Liver (tissue), 9 donors: ENCODE measurements around the gene COPA. TPM values are rescaled to one million over a fixed set of nuclear protein-coding genes. Genes with fewer than 3 reads are reported as not detected.
A peak's percentile ranks its signal among the peaks of the same experiment; 100 is the strongest.
"Not testable (repeated sequence)": the region's sequence is repeated elsewhere in the genome, so short reads cannot be mapped to it uniquely, and the experiment has no call there.

Source experiments
- DNase-seq: peaks from one replicate; pipeline ENCODE4 v3.0.0-alpha.2; 2017; ENCODE audit warnings: low spot score
- H3K27ac ChIP-seq, 2 donors: one replicate each; pipeline ENCODE4 v1.7.0; 2013; ENCODE audit warnings: inconsistent platforms in 2 of 2, low read length in 2 of 2, control low read depth in 1 of 2, low read depth in 1 of 2, mild to moderate bottlenecking in 1 of 2
- H3K27me3 ChIP-seq, 4 donors: one replicate each; pipeline versions ENCODE4 v1.6.1 to v1.7.0; 2013; ENCODE audit warnings: low read length in 3 of 4, inconsistent platforms in 1 of 4, mild to moderate bottlenecking in 1 of 4, moderate library complexity in 1 of 4; ENCODE audit not compliant: control insufficient read depth in 4 of 4, insufficient read depth in 4 of 4
- H3K36me3 ChIP-seq, 4 donors: one replicate each; pipeline versions ENCODE4 v1.6.1 to v1.7.0; 2013; ENCODE audit warnings: low read length in 3 of 4, mild to moderate bottlenecking in 3 of 4, low read depth in 1 of 4, moderate library complexity in 1 of 4; ENCODE audit not compliant: control insufficient read depth in 4 of 4, insufficient read depth in 3 of 4
- H3K4me1 ChIP-seq, 4 donors: one replicate each; pipeline versions ENCODE4 v1.6.1 to v1.7.0; 2013; ENCODE audit warnings: low read length in 3 of 4, mild to moderate bottlenecking in 3 of 4, moderate library complexity in 1 of 4; ENCODE audit not compliant: control insufficient read depth in 4 of 4, insufficient read depth in 4 of 4
- H3K4me3 ChIP-seq, 3 donors: one replicate each; pipeline versions ENCODE4 v1.6.1 to v1.7.0; 2013; ENCODE audit warnings: low read length in 3 of 3, control low read depth in 1 of 3, low read depth in 1 of 3, mild to moderate bottlenecking in 1 of 3
- H3K9ac ChIP-seq, 2 donors: one replicate each; pipeline ENCODE4 v1.7.0; 2013; ENCODE audit warnings: low read length in 2 of 2, mild to moderate bottlenecking in 2 of 2, moderate library complexity in 2 of 2, control low read depth in 1 of 2, low read depth in 1 of 2
- H3K9me3 ChIP-seq, 4 donors: one replicate each; pipeline versions ENCODE4 v1.6.1 to v1.7.0; 2013; ENCODE audit warnings: low read length in 3 of 4; ENCODE audit not compliant: control insufficient read depth in 4 of 4
- ATF3 ChIP-seq: IDR thresholded peaks from 2 replicates; pipeline ENCODE4 v1.6.1; 2016; ENCODE audit warnings: antibody characterized with exemption
- CTCF ChIP-seq: fragments of 150-350 bp; IDR thresholded peaks from 2 replicates; pipeline ENCODE4 v1.5.1; 2017; ENCODE audit warnings: improper control_type of control experiment, low read depth, low read length; ENCODE audit not compliant: missing input control
- EGR1 ChIP-seq, 2 donors: IDR thresholded peaks; 2 replicates each; pipeline ENCODE4 v1.6.1; 2016 to 2018; ENCODE audit warnings: antibody characterized with exemption in 2 of 2, low read depth in 2 of 2
- FOXA1 ChIP-seq: IDR thresholded peaks from 2 replicates; pipeline ENCODE4 v1.6.1; 2016; ENCODE audit warnings: antibody characterized with exemption
- FOXA2 ChIP-seq: IDR thresholded peaks from 2 replicates; pipeline ENCODE4 v1.6.1; 2016; ENCODE audit warnings: antibody characterized with exemption
- GABPA ChIP-seq, 2 donors: IDR thresholded peaks in 1 of 2; conservative IDR thresholded peaks in 1 of 2; 2 replicates each; pipeline ENCODE4 v1.6.1; 2016; ENCODE audit warnings: antibody characterized with exemption in 2 of 2, mild to moderate bottlenecking in 1 of 2, moderate library complexity in 1 of 2
- HNF4A ChIP-seq, 2 donors: conservative IDR thresholded peaks; 2 replicates each; pipeline ENCODE4 v1.6.1; 2016; ENCODE audit warnings: antibody characterized with exemption in 2 of 2, mild to moderate bottlenecking in 2 of 2
- HNF4G ChIP-seq: IDR thresholded peaks from 2 replicates; pipeline ENCODE4 v1.6.1; 2016; ENCODE audit warnings: antibody characterized with exemption
- JUND ChIP-seq, 2 donors: IDR thresholded peaks; 2 replicates each; pipeline ENCODE4 v1.6.1; 2016; ENCODE audit warnings: antibody characterized with exemption in 2 of 2
- MAX ChIP-seq: IDR thresholded peaks from 2 replicates; pipeline ENCODE4 v1.6.1; 2016; ENCODE audit warnings: antibody characterized with exemption
- NR2F2 ChIP-seq: IDR thresholded peaks from 2 replicates; pipeline ENCODE4 v1.6.1; 2016; ENCODE audit warnings: antibody characterized with exemption
- RAD21 ChIP-seq, 2 donors: IDR thresholded peaks; 2 replicates each; pipeline ENCODE4 v1.6.1; 2016; ENCODE audit warnings: antibody characterized with exemption in 2 of 2, mild to moderate bottlenecking in 2 of 2
- REST ChIP-seq: IDR thresholded peaks from 2 replicates; pipeline ENCODE4 v1.6.1; 2016; ENCODE audit warnings: antibody characterized with exemption, mild to moderate bottlenecking
- RXRA ChIP-seq, 2 donors: IDR thresholded peaks; 2 replicates each; pipeline ENCODE4 v1.6.1; 2017 to 2018; ENCODE audit warnings: antibody characterized with exemption in 2 of 2, mild to moderate bottlenecking in 1 of 2
- SP1 ChIP-seq: IDR thresholded peaks from 2 replicates; pipeline ENCODE4 v1.6.1; 2018; ENCODE audit warnings: antibody characterized with exemption, mild to moderate bottlenecking
- TAF1 ChIP-seq: conservative IDR thresholded peaks from 2 replicates; pipeline ENCODE4 v1.6.1; 2016; ENCODE audit warnings: antibody characterized with exemption, mild to moderate bottlenecking
- YY1 ChIP-seq: IDR thresholded peaks from 2 replicates; pipeline ENCODE4 v1.6.1; 2016; ENCODE audit warnings: antibody characterized with exemption, mild to moderate bottlenecking
- ZBTB33 ChIP-seq: IDR thresholded peaks from 2 replicates; pipeline ENCODE4 v1.6.1; 2016; ENCODE audit warnings: antibody characterized with exemption
- WGBS: extraction: QIAGEN DNeasy Blood & Tissue Kit; methylation state at CpG from one replicate; pipeline ENCODE4 v1.1.7; 2013; 5-methylcytosine and 5-hydroxymethylcytosine counted together
- polyA plus RNA-seq, 2 donors: library from polyadenylated mRNA; stranded (reverse) in 1 of 2; unstranded in 1 of 2; fragments of 200-250 nt in 1 of 2; fragments of >200 nt in 1 of 2; fragmentation: Nextera tagmentation in 1 of 2; extraction: Ambion mirVana in 1 of 2; gene quantifications; one replicate each; pipeline versions ENCODE4 v1.2.1 to v1.2.3, GENCODE V29; 2013 to 2015
- total RNA-seq, 2 donors: library from RNA; depleted of rRNA; stranded (reverse); fragments of >200 nt; gene quantifications; one replicate each; pipeline ENCODE4 v1.2.3, GENCODE V29; 2014
- donor health status: healthy.
- donor health status: healthy.
- donor health status: healthy.
- donor health status: healthy.
- donor health status: healthy.

Gene COPA
- total RNA-seq: 100 to 1,000 TPM in 1 of 2 donors, 10 to 100 TPM in 1; 92.7 to 145 TPM
- polyA plus RNA-seq: 10 to 100 TPM; 46.8 to 59.1 TPM

- Histone ChIP-seq H3K36me3 (peaks cover 3 to 21% (median 21%) of the 10 kb centered on the region in 4 donors), H3K27me3 (no peaks in the 10 kb centered on the region), H3K9me3 (no peaks in the 10 kb centered on the region), H3K4me3 (peak within 1 kb of the TSS; percentile 88 to 96 (median 92)), H3K9ac (peak within 1 kb of the TSS; percentile 95 to 97), H3K4me1 (peaks cover 7 to 32% (median 20%) of the 10 kb centered on the region in 4 donors), H3K27ac (peak within 1 kb of the TSS; percentile 78 to 79)
- under 1% methylated on average over 58 of the region's 58 CpGs for WGBS
- DNase-seq: peak; percentile 90
- TF ChIP-seq CTCF: no peak
- peak in 1 of 2 donors; percentile 33 for TF ChIP-seq RAD21 (IDR thresholded peaks at IDR 0.05)
- TF ChIP-seq FOXA1: no peak
- peak; percentile 64 for TF ChIP-seq MAX
- TF ChIP-seq JUND (IDR thresholded peaks at IDR 0.05): peak in 1 of 2 donors; percentile 23
- TF ChIP-seq GABPA (IDR thresholded peaks at IDR 0.05 in 1 of 2, conservative IDR thresholded peaks at IDR 0.05 in 1 of 2): peak; percentile 94 to 97
- peak; percentile 18 to 53 for TF ChIP-seq RXRA (IDR thresholded peaks at IDR 0.05)
- TF ChIP-seq ATF3: no peak
- TF ChIP-seq REST: peak; percentile 78
- peak; percentile 77 for TF ChIP-seq ZBTB33
- peak; percentile 77 for TF ChIP-seq NR2F2
- TF ChIP-seq YY1: peak; percentile 98
- TF ChIP-seq FOXA2: no peak
- TF ChIP-seq EGR1 (IDR thresholded peaks at IDR 0.05; ENCODE audit: low read depth in 2 of 2): peak; percentile 19 to 52
- TF ChIP-seq HNF4G: peak; percentile 15
- peak; percentile 54 for TF ChIP-seq SP1
- peak; percentile 7 to 48 for TF ChIP-seq HNF4A (conservative IDR thresholded peaks at IDR 0.05)
- peak; percentile 74 for TF ChIP-seq TAF1
Observed at GRCh38 chr1:160342953-160343869, at the start of gene COPA, which contains the start of gene NCSTN. Gene COPA (minus strand): TSS chr1:160343250. CDS start chr1:160343170, 80 bp downstream. Gene NCSTN (plus strand): TSS chr1:160343383. CDS start chr1:160343397, 14 bp downstream.

- H3K9ac ChIP-seq, DNase-seq, H3K9me3 ChIP-seq, H3K27me3 ChIP-seq, H3K4me3 ChIP-seq, H3K4me1 ChIP-seq, H3K36me3 ChIP-seq, H3K27ac ChIP-seq: not testable (repeated sequence)
- WGBS: 68% methylated on average over 4 of the region's 4 CpGs
Observed at GRCh38 chr1:160388406-160388805, 45.4 kb upstream of the COPA start.

- H3K27ac ChIP-seq, H3K9ac ChIP-seq, H3K4me3 ChIP-seq, DNase-seq, H3K36me3 ChIP-seq, H3K27me3 ChIP-seq, H3K4me1 ChIP-seq, H3K9me3 ChIP-seq: not testable (repeated sequence)
- 97% methylated on average over 2 of the region's 2 CpGs for WGBS
Observed at GRCh38 chr1:160384812-160385211, 41.8 kb upstream of the COPA start.
